H1 (cell line): ENCODE data around the gene ATG16L1. TPM values are rescaled to one million over a fixed set of nuclear protein-coding genes. Genes with fewer than 3 reads are reported as not detected.

Experiments
- CTCF ChIA-PET: fragments of 300-600 bp; sonication (Branson Sonifier 250); formaldehyde crosslinking; loops from one replicate; lab custom pipeline; 2021; ENCODE audit not compliant: partially characterized antibody; lab: Charles Lee
- POLR2A ChIA-PET: fragments of 300-600 bp; sonication (Branson Sonifier 250); formaldehyde crosslinking; loops from one replicate; lab custom pipeline; 2021; ENCODE audit warnings: inconsistent platforms; ENCODE audit not compliant: partially characterized antibody; lab: Charles Lee
- DNase-seq, 2 experiments: peaks; one replicate each; pipeline versions ENCODE4 v3.0.0 to v3.0.0-alpha.2; 2010 to 2022; ENCODE audit warnings: low spot score in 2 of 2, low read depth in 1 of 2, mixed read lengths in 1 of 2
- FAIRE-seq: peaks from 2 replicates; lab custom pipeline; 2011; peaks lifted over from hg19 to GRCh38; lab: Jason Lieb, UNC
- H2AFZ ChIP-seq: 2 replicates; pipeline ENCODE4 v1.8.1; 2012; ENCODE audit warnings: low read length, inconsistent platforms
- H2AK5ac ChIP-seq: 2 replicates; pipeline ENCODE4 v1.6.1; 2013; ENCODE audit warnings: low read depth, low read length
- H2BK120ac ChIP-seq: replicated peaks from 2 replicates; pipeline ENCODE3; 2013; ENCODE audit warnings: low read depth, low read length, inconsistent platforms
- H2BK12ac ChIP-seq: 2 replicates; pipeline ENCODE4 v1.6.1; 2013; ENCODE audit warnings: low read depth, low read length
- H2BK15ac ChIP-seq: 2 replicates; pipeline ENCODE4 v1.6.1; 2013; ENCODE audit warnings: low read length
- H2BK20ac ChIP-seq: 2 replicates; pipeline ENCODE4 v1.6.1; 2013; ENCODE audit warnings: low read length
- H2BK5ac ChIP-seq: 2 replicates; pipeline ENCODE4 v1.6.1; 2013; ENCODE audit warnings: low read depth, low read length
- H3K14ac ChIP-seq: 2 replicates; pipeline ENCODE4 v1.6.1; 2013; ENCODE audit warnings: inconsistent platforms; ENCODE audit not compliant: insufficient read length
- H3K18ac ChIP-seq: 2 replicates; pipeline ENCODE4 v1.6.1; 2013; ENCODE audit warnings: low read length; ENCODE audit errors: extremely low read depth
- H3K23ac ChIP-seq: 2 replicates; pipeline ENCODE4 v1.6.1; 2013; ENCODE audit warnings: inconsistent platforms; ENCODE audit not compliant: insufficient read length
- H3K23me2 ChIP-seq: 2 replicates; pipeline ENCODE4 v1.6.1; 2013; ENCODE audit warnings: low read depth, low read length
- H3K27ac ChIP-seq: 2 replicates; pipeline ENCODE4 v1.6.1; 2011; ENCODE audit warnings: low read depth, low read length, inconsistent platforms
- H3K27me3 ChIP-seq, 4 experiments: replicated peaks in 1 of 4; 1 replicate in 1 of 4; 2 replicates in 3 of 4; pipeline versions ENCODE4 v1.6.1 to v1.8.1; 2011 to 2013; ENCODE audit warnings: low read length in 3 of 4, mild to moderate bottlenecking in 3 of 4, inconsistent platforms in 2 of 4, mixed read lengths in 2 of 4, moderate library complexity in 1 of 4; ENCODE audit not compliant: control insufficient read depth in 3 of 4, insufficient read depth in 3 of 4; ENCODE audit errors: extremely low read depth in 1 of 4
- H3K36me3 ChIP-seq, 4 experiments: 2 replicates each; pipeline versions ENCODE4 v1.6.1 to v1.8.1; 2011 to 2013; ENCODE audit warnings: mild to moderate bottlenecking in 4 of 4, low read length in 3 of 4, moderate library complexity in 2 of 4, control low read depth in 1 of 4, inconsistent platforms in 1 of 4; ENCODE audit not compliant: insufficient read depth in 4 of 4, control insufficient read depth in 2 of 4
- H3K4ac ChIP-seq: replicated peaks from 2 replicates; pipeline ENCODE3; 2013; ENCODE audit warnings: low read length, low read depth, mixed read lengths, inconsistent platforms; ENCODE audit not compliant: insufficient read length
- H3K4me1 ChIP-seq, 4 experiments: replicated peaks in 1 of 4; 1 replicate in 1 of 4; 2 replicates in 3 of 4; pipeline versions ENCODE4 v1.6.1 to v1.8.1; 2011 to 2013; ENCODE audit warnings: low read length in 3 of 4, inconsistent platforms in 2 of 4, mixed read lengths in 1 of 4; ENCODE audit not compliant: insufficient read depth in 4 of 4, control insufficient read depth in 3 of 4
- H3K4me2 ChIP-seq, 2 experiments: 2 replicates each; pipeline versions ENCODE4 v1.6.1 to v1.8.1; 2011 to 2013; ENCODE audit warnings: low read depth in 2 of 2, low read length in 2 of 2, control low read depth in 1 of 2, inconsistent platforms in 1 of 2, mild to moderate bottlenecking in 1 of 2; ENCODE audit not compliant: insufficient read depth in 1 of 2
- H3K4me3 ChIP-seq, 4 experiments: fragments of 200-600, 300-600 bp in 1 of 4; sonication (generic), shearing (Covaris generic), sonication (Bioruptor Twin) in 1 of 4; 2 replicates each; pipeline versions ENCODE4 v1.5.1 to v1.8.1; 2011 to 2016; ENCODE audit warnings: low read length in 4 of 4, low read depth in 3 of 4, control low read depth in 2 of 4, inconsistent platforms in 2 of 4, mild to moderate bottlenecking in 2 of 4, mixed read lengths in 1 of 4, moderate library complexity in 1 of 4; ENCODE audit not compliant: insufficient read depth in 2 of 4; ENCODE audit errors: extremely low read depth in 1 of 4
- H3K56ac ChIP-seq: replicated peaks from 2 replicates; pipeline ENCODE3; 2013; ENCODE audit warnings: low read depth, mild to moderate bottlenecking, mixed read lengths, low read length, inconsistent platforms; ENCODE audit not compliant: insufficient read length
- H3K79me1 ChIP-seq: 2 replicates; pipeline ENCODE4 v1.6.1; 2013; ENCODE audit warnings: low read depth, low read length, control low read depth
- H3K79me2 ChIP-seq, 2 experiments: 2 replicates each; pipeline versions ENCODE4 v1.6.1 to v1.8.1; 2012 to 2013; ENCODE audit warnings: low read length in 2 of 2, mild to moderate bottlenecking in 2 of 2, inconsistent platforms in 1 of 2; ENCODE audit not compliant: insufficient read depth in 2 of 2, control insufficient read depth in 1 of 2
- H3K9ac ChIP-seq, 4 experiments: replicated peaks in 1 of 4; 1 replicate in 1 of 4; 2 replicates in 3 of 4; pipeline versions ENCODE4 v1.6.1 to v1.8.1; 2011 to 2013; ENCODE audit warnings: low read depth in 3 of 4, low read length in 3 of 4, control low read depth in 2 of 4, mild to moderate bottlenecking in 2 of 4, moderate library complexity in 2 of 4, inconsistent platforms in 1 of 4; ENCODE audit errors: extremely low read depth in 1 of 4
- H3K9me3 ChIP-seq, 2 experiments: 2 replicates each; pipeline versions ENCODE4 v1.6.1 to v1.8.1; 2012 to 2013; ENCODE audit warnings: mild to moderate bottlenecking in 2 of 2, moderate library complexity in 2 of 2, control low read depth in 1 of 2, inconsistent platforms in 1 of 2, low read depth in 1 of 2, low read length in 1 of 2, mixed read lengths in 1 of 2; ENCODE audit not compliant: insufficient read depth in 2 of 2
- H4K20me1 ChIP-seq, 2 experiments: replicated peaks in 1 of 2; 2 replicates each; pipeline versions ENCODE3 to v1.8.1; 2011 to 2013; ENCODE audit warnings: inconsistent platforms in 2 of 2, low read length in 2 of 2, mild to moderate bottlenecking in 1 of 2; ENCODE audit not compliant: insufficient read depth in 2 of 2, control insufficient read depth in 1 of 2
- H4K5ac ChIP-seq: 2 replicates; pipeline ENCODE4 v1.6.1; 2013; ENCODE audit warnings: low read length, low read depth, mixed read lengths, inconsistent platforms; ENCODE audit not compliant: insufficient read length
- H4K8ac ChIP-seq: 2 replicates; pipeline ENCODE4 v1.8.0; 2013; ENCODE audit warnings: mild to moderate bottlenecking, moderate library complexity, low read length, inconsistent platforms; ENCODE audit not compliant: insufficient read depth; ENCODE audit errors: extremely low read depth
- H4K91ac ChIP-seq: replicated peaks from 2 replicates; pipeline ENCODE3; 2013; ENCODE audit warnings: low read length, mixed read lengths, inconsistent platforms; ENCODE audit not compliant: insufficient read length
- BACH1 ChIP-seq: IDR thresholded peaks from 2 replicates; pipeline ENCODE4 v1.6.1; 2012; ENCODE audit warnings: low read length, improper control_type of control experiment
- BCL11A ChIP-seq, 2 experiments: IDR thresholded peaks; one replicate each; pipeline ENCODE4 v1.6.1; 2011; ENCODE audit warnings: low read depth in 2 of 2, low read length in 2 of 2, mild to moderate bottlenecking in 2 of 2
- CREB1 ChIP-seq: IDR thresholded peaks from 2 replicates; pipeline ENCODE4 v1.6.1; 2012; ENCODE audit warnings: inconsistent platforms
- EP300 ChIP-seq, 2 experiments: IDR thresholded peaks; 1 replicate in 1 of 2; 2 replicates in 1 of 2; pipeline ENCODE4 v1.6.1; 2011 to 2012; ENCODE audit warnings: low read depth in 2 of 2, low read length in 2 of 2, mild to moderate bottlenecking in 2 of 2, borderline replicate concordance in 1 of 2, inconsistent platforms in 1 of 2, moderate library complexity in 1 of 2
- NRF1 ChIP-seq: IDR thresholded peaks from 2 replicates; pipeline ENCODE4 v1.6.1; 2011; ENCODE audit warnings: mild to moderate bottlenecking, low read depth, low read length, improper control_type of control experiment
- POLR2AphosphoS5 ChIP-seq: IDR thresholded peaks from 2 replicates; pipeline ENCODE4 v1.6.1; 2011; ENCODE audit warnings: low read depth, low read length
- RAD21 ChIP-seq, 2 experiments: IDR thresholded peaks in 1 of 2; conservative IDR thresholded peaks in 1 of 2; 2 replicates each; pipeline ENCODE4 v1.6.1; 2011; ENCODE audit warnings: low read depth in 2 of 2, low read length in 2 of 2, improper control_type of control experiment in 1 of 2, inconsistent platforms in 1 of 2, mild to moderate bottlenecking in 1 of 2, moderate library complexity in 1 of 2
- RBBP5 ChIP-seq: IDR thresholded peaks from 2 replicates; pipeline ENCODE4 v1.7.1; 2012; ENCODE audit warnings: low read depth, mild to moderate bottlenecking, inconsistent platforms, low read length, moderate library complexity, borderline replicate concordance
- RNF2 ChIP-seq: fragments of 200-900, 300-1000 bp; sonication (generic); IDR thresholded peaks from 2 replicates; pipeline ENCODE4 v1.7.1; 2016; ENCODE audit warnings: borderline replicate concordance, low read depth, mild to moderate bottlenecking, antibody characterized with exemption, low read length; ENCODE audit not compliant: poor library complexity, severe bottlenecking; ENCODE audit errors: missing control alignments
- SIX5 ChIP-seq: IDR thresholded peaks from 2 replicates; pipeline ENCODE4 v1.6.1; 2011; ENCODE audit warnings: mild to moderate bottlenecking, low read depth, low read length
- SP4 ChIP-seq: IDR thresholded peaks from 2 replicates; pipeline ENCODE4 v1.6.1; 2012; ENCODE audit warnings: low read length, inconsistent platforms
- SUZ12 ChIP-seq: fragments of 200-600 bp; sonication (generic); IDR thresholded peaks from 2 replicates; pipeline ENCODE4 v1.6.1; 2012; ENCODE audit warnings: mild to moderate bottlenecking, inconsistent platforms, low read length, moderate library complexity, mixed read lengths
- TAF7 ChIP-seq: optimal IDR thresholded peaks from 2 replicates; pipeline ENCODE3; 2011; ENCODE audit warnings: low read depth, mild to moderate bottlenecking, inconsistent platforms, low read length, moderate library complexity, borderline replicate concordance
- TBP ChIP-seq: IDR thresholded peaks from 2 replicates; pipeline ENCODE4 v1.6.1; 2011; ENCODE audit warnings: low read depth, low read length, improper control_type of control experiment
- TEAD4 ChIP-seq: IDR thresholded peaks from 2 replicates; pipeline ENCODE4 v1.6.1; 2012; ENCODE audit warnings: low read depth, low read length, inconsistent platforms, mixed read lengths
- WGBS, 2 experiments: shearing (Covaris generic) in 1 of 2; methylation state at CpG; one replicate each; pipeline versions ENCODE4 v1.1.6 to v1.1.7; 2013 to 2015; ENCODE audit warnings: low lambda C conversion rate in 2 of 2, mixed read lengths in 2 of 2, inconsistent platforms in 1 of 2, low coverage in 1 of 2, missing lambda C conversion rate in 1 of 2; ENCODE audit not compliant: insufficient replicate concordance in 2 of 2, insufficient coverage in 1 of 2, insufficient read length in 1 of 2; ENCODE audit errors: extremely low coverage in 1 of 2, missing lambda C conversion rate in 1 of 2; 5-methylcytosine and 5-hydroxymethylcytosine counted together
- polyA plus RNA-seq, 7 experiments: library from polyadenylated mRNA; depleted of rRNA in 3 of 7; stranded (reverse) in 5 of 7; unstranded in 2 of 7; fragments of >200 nt in 5 of 7; fragments of 200-250 nt in 2 of 7; gene quantifications; 1 replicate in 5 of 7; 2 replicates in 1 of 7; 4 replicates in 1 of 7; pipeline versions ENCODE4 v1.2.1 to v1.2.3, GENCODE V29; 2011 to 2013; ENCODE audit warnings: missing spikeins in 2 of 7, mixed read lengths in 2 of 7
- total RNA-seq: library from RNA; stranded (reverse); fragmentation: NEBNext Ultra II Directional; extraction: Animal tissue kit (Norgen Biotek cat#: 25700); gene quantifications from 2 replicates; pipeline ENCODE4 v1.2.1, GENCODE V29; 2021

ATG16L1 gene
- total and polyA plus RNA-seq, 2 of the 8 experiments (the other 6 are each of a cell fraction or from before 2014, with no cell fraction given): 18.3 to 31.0 TPM

DNA sequence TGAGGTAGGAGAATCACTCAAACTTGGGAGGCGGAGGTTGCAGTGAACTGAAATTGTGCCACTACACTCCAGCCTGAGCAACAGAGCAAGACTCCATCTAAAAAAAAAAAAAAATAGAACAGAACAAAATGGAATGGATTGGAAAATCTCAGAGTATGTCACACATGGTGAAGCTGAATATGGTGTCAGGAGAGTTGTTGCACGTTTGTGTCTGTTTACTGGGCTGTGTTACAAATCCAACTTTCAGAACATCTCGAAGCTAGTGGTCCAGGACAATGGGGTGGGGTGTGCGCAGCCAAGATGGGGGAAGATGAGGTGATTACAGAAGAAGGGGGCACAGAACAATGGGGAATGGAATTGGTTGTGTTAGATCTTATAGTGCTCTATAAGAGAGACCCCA lies 73.8 kb downstream of the ATG16L1 start:
- Histone ChIP-seq H4K20me1 (no peaks in the 10 kb centered on the region), H3K4me1 (peaks cover 0 to 9% (median 3%) of the 10 kb centered on the region in 4 experiments; a peak in 2 of 7 replicates), H3K23ac (no peak overlapping the region), H4K91ac (no peak overlapping the region), H3K27me3 (peaks cover 8 to 36% (median 22%) of the 10 kb centered on the region in 4 experiments; a peak in 6 of 7 replicates), H3K56ac (no peak overlapping the region), H2BK5ac (no peak overlapping the region), H2BK15ac (no peak overlapping the region), H3K4ac (no peak overlapping the region), H3K23me2 (no peaks in the 10 kb centered on the region; the same call in 1 of the 2 replicates), H2BK120ac (no peak overlapping the region), H2AFZ (no peak overlapping the region), H3K4me3 (no peak overlapping the region), H3K36me3 (no peaks in the 10 kb centered on the region), H2AK5ac (no peak overlapping the region), H4K5ac (no peak overlapping the region), H3K9me3 (no peaks in the 10 kb centered on the region), H3K18ac (no peak overlapping the region), H3K79me2 (no peaks in the 10 kb centered on the region), H3K14ac (no peak overlapping the region), H2BK12ac (no peak overlapping the region), H3K9ac (no peak overlapping the region), H2BK20ac (no peak overlapping the region), H3K4me2 (no peak overlapping the region), H3K79me1 (no peaks in the 10 kb centered on the region), H3K27ac (no peak overlapping the region), H4K8ac (no peak overlapping the region)
- ChIA-PET CTCF (interaction anchor here (1.0 to 1.4 kb wide), 3 partner anchors 8 to 60 kb away, joined by 4 read pairs; no protein-coding TSS in a partner anchor), POLR2A (no interaction called here)
- no peak for FAIRE-seq
- DNase-seq: no peak
- WGBS, 2 experiments: 77% methylated on average over 4 of the region's 4 CpGs; no CpG with 5 or more reads in 1 of the 2 experiments
- no peak for TF ChIP-seq BACH1
- TF ChIP-seq SIX5: no peak
- TF ChIP-seq TBP: no peak
- no peak for TF ChIP-seq RAD21 (IDR thresholded peaks at IDR 0.05 in 1 of 2, conservative IDR thresholded peaks at IDR 0.05 in 1 of 2; ENCODE audit: low read depth in 2 of 2, low read length in 2 of 2)
- no peak for TF ChIP-seq NRF1
- no peak for TF ChIP-seq SUZ12
- TF ChIP-seq EP300 (IDR thresholded peaks at IDR 0.05; ENCODE audit: borderline replicate concordance in 1 of 2, low read depth in 2 of 2, low read length in 2 of 2): no peak
- no peak for TF ChIP-seq BCL11A (IDR thresholded peaks at IDR 0.05; ENCODE audit: low read depth in 2 of 2, low read length in 2 of 2)
- no peak for TF ChIP-seq CREB1
- no peak for TF ChIP-seq RNF2
- no peak for TF ChIP-seq RBBP5
- no peak for TF ChIP-seq TEAD4
- TF ChIP-seq TAF7: no peak
- TF ChIP-seq POLR2AphosphoS5: no peak
- TF ChIP-seq SP4: no peak
